HL-60 (cell line): ENCODE data around the gene CD7.
A peak's percentile ranks its signal among the peaks of the same experiment; 100 is the strongest.

Experiments used
- CTCF ChIP-seq: IDR thresholded peaks from one replicate; pipeline ENCODE4 v1.5.1; 2011; ENCODE audit warnings: low read length, control low read depth, inconsistent platforms; ENCODE audit not compliant: insufficient read depth
- GABPA ChIP-seq: IDR thresholded peaks from 2 replicates; pipeline ENCODE4 v1.6.1; 2012; ENCODE audit warnings: low read depth
- POLR2AphosphoS5 ChIP-seq: IDR thresholded peaks from 2 replicates; pipeline ENCODE4 v1.6.1; 2012; ENCODE audit warnings: low read depth
- REST ChIP-seq: IDR thresholded peaks from 2 replicates; pipeline ENCODE4 v1.6.1; 2012; ENCODE audit warnings: low read depth; ENCODE audit not compliant: insufficient replicate concordance
- SPI1 ChIP-seq: IDR thresholded peaks from 2 replicates; pipeline ENCODE4 v1.6.1; 2012; ENCODE audit warnings: low read depth, mild to moderate bottlenecking, borderline replicate concordance

- TF ChIP-seq CTCF, result no peak
- TF ChIP-seq REST, result no peak
- no peak for TF ChIP-seq GABPA
- TF ChIP-seq POLR2AphosphoS5, result no peak
- peak; percentile 40; the same call in 1 of the 2 replicates for TF ChIP-seq SPI1
Observed at GRCh38 chr17:82301916-82302567, 15.4 kb downstream of the CD7 start.
